Sciatic nerve (tissue), 2 donors: ENCODE measurements around the gene DRC1. TPM values are rescaled to one million over a fixed set of nuclear protein-coding genes. Genes with fewer than 3 reads are reported as not detected.

Source experiments
- ATAC-seq: fragments of 200-7000 bp; cut with Tn5 transposase; one replicate; pipeline ENCODE4 v1.9.1; 2020; ENCODE audit warnings: mild to moderate bottlenecking, moderate library complexity
- DNase-seq: peaks from one replicate; pipeline ENCODE4 v3.0.0-alpha.2; 2020; ENCODE audit warnings: low spot score
- intact Hi-C: fragments of 100-400 bp; cut with DNase I; formaldehyde crosslinking; loops from one replicate; pipeline ENCODE4 v1.14.2; 2022
- total RNA-seq: library from RNA; stranded (reverse); fragmentation: NEBNext Ultra II Directional; extraction: Animal tissue kit (Norgen Biotek cat#: 25700); gene quantifications from one replicate; pipeline ENCODE4 v1.2.1, GENCODE V29; 2021
- donor health status: DM: no; HTN: no; CAD: no.
- donor health status: DM: no; HTN: no; CAD: no.

The DRC1 gene
- total RNA-seq, 1 donor from 2014 or later, result 3.7 TPM

GRCh38 chr2:26394694-26395093, 7.0 kb upstream of the DRC1 start:
- intact Hi-C loops, result no loop called here
- ATAC-seq (peak; percentile 86), DNase-seq (no peak)

GRCh38 chr2:26395394-26395793, 6.3 kb upstream of the DRC1 start:
- ATAC-seq (no peak), DNase-seq (no peak)
- intact Hi-C loops, result no loop called here

GRCh38 chr2:26396734-26397298, 4.9 kb upstream of the DRC1 start:
- intact Hi-C loops, result no loop called here
- DNase-seq, result no peak
- ATAC-seq, result no peak

GRCh38 chr2:26399771-26400376, 1.8 kb upstream of the DRC1 start:
- ATAC-seq, result no peak
- intact Hi-C loops, result no loop called here

GRCh38 chr2:26400723-26401122, 997 bp upstream of the DRC1 start:
- ATAC-seq (no peak), DNase-seq (no peak)
- intact Hi-C loops, result no loop called here

More at GRCh38 chr2:26399771-26400376, 1.8 kb upstream of the DRC1 start:
- DNase-seq, result no peak

GRCh38 chr2:26407526-26407925, 5.8 kb downstream of the DRC1 start:
- DNase-seq (no peak), ATAC-seq (no peak)
- intact Hi-C loops, result no loop called here

- DNase-seq (no peak), ATAC-seq (no peak)
- intact Hi-C loops, result no loop called here
These were observed 8.1 kb downstream of the DRC1 start for GRCh38 chr2:26409785-26410184.

GRCh38 chr2:26410764-26411243, 9.1 kb downstream of the DRC1 start:
- intact Hi-C loops, result no loop called here
- DNase-seq (no peak), ATAC-seq (no peak)

GRCh38 chr2:26411419-26411818, 9.7 kb downstream of the DRC1 start:
- ATAC-seq (no peak), DNase-seq (no peak)
- intact Hi-C loops, result no loop called here

- ATAC-seq, result peak; percentile 15
- intact Hi-C loops, result no loop called here
- no peak for DNase-seq
These were observed 10.5 kb downstream of the DRC1 start for GRCh38 chr2:26412091-26412673.

GRCh38 chr2:26414311-26414710, 12.6 kb downstream of the DRC1 start:
- intact Hi-C loops, result no loop called here

GRCh38 chr2:26421961-26422360, 20.2 kb downstream of the DRC1 start:
- ATAC-seq (no peak), DNase-seq (no peak)
- intact Hi-C loops, result no loop called here

More at GRCh38 chr2:26414311-26414710, 12.6 kb downstream of the DRC1 start:
- DNase-seq, result no peak
- ATAC-seq, result no peak

- ATAC-seq (no peak), DNase-seq (no peak)
- intact Hi-C loops, result no loop called here
These were observed 21.4 kb downstream of the DRC1 start for GRCh38 chr2:26422947-26423629.

- intact Hi-C loops, result no loop called here
- ATAC-seq (no peak), DNase-seq (no peak)
These were observed 22.0 kb downstream of the DRC1 start for GRCh38 chr2:26423750-26424149.

- intact Hi-C loops, result no loop called here
- ATAC-seq (no peak), DNase-seq (no peak)
These were observed 22.5 kb downstream of the DRC1 start for GRCh38 chr2:26424221-26424620.

- DNase-seq (no peak), ATAC-seq (no peak)
- intact Hi-C loops, result no loop called here
These were observed 27.1 kb downstream of the DRC1 start for GRCh38 chr2:26428846-26429245.

GRCh38 chr2:26429779-26430578, 28.3 kb downstream of the DRC1 start:
- no peak for ATAC-seq
- intact Hi-C loops, result no loop called here
- no peak for DNase-seq

GRCh38 chr2:26430826-26431225, 29.1 kb downstream of the DRC1 start:
- intact Hi-C loops, result no loop called here
- no peak for ATAC-seq
- no peak for DNase-seq

- DNase-seq, result no peak
- intact Hi-C loops, result no loop called here
- no peak for ATAC-seq
These were observed 30.6 kb downstream of the DRC1 start for GRCh38 chr2:26432363-26432762.
